Type B pancreatic cell (in vitro differentiated cells): Measurements from ENCODE around the gene MZB1. TPM values are rescaled to one million over a fixed set of nuclear protein-coding genes. Genes with fewer than 3 reads are reported as not detected.

Experiments
- DNase-seq: peaks from one replicate; pipeline ENCODE4 v3.0.0; 2021; ENCODE audit warnings: mixed read lengths; ENCODE audit not compliant: unreplicated experiment; ENCODE audit errors: extremely low spot score
- H3K27ac Mint-ChIP-seq: 2 replicates; pipeline ENCODE4 v1.8.0; 2021; ENCODE audit warnings: mild to moderate bottlenecking, mixed read lengths
- H3K27me3 Mint-ChIP-seq: 2 replicates; pipeline ENCODE4 v1.8.0; 2021; ENCODE audit warnings: mixed read lengths
- H3K36me3 Mint-ChIP-seq: 2 replicates; pipeline ENCODE4 v1.8.0; 2021; ENCODE audit warnings: mixed read lengths
- H3K4me1 Mint-ChIP-seq: one replicate; pipeline ENCODE4 v1.8.0; 2021; ENCODE audit warnings: mixed read lengths; ENCODE audit not compliant: unreplicated experiment
- H3K4me3 Mint-ChIP-seq: 2 replicates; pipeline ENCODE4 v1.8.0; 2021; ENCODE audit warnings: mild to moderate bottlenecking, mixed read lengths
- H3K9me3 Mint-ChIP-seq: 2 replicates; pipeline ENCODE4 v1.8.0; 2021; ENCODE audit warnings: mixed read lengths
- total RNA-seq: library from RNA; stranded (reverse); gene quantifications from 2 replicates; pipeline ENCODE4 v1.2.1, GENCODE V29; 2021; ENCODE audit warnings: low replicate concordance
- TF ChIP-seq, protein P1 (sequence below): fragments of 200-600 bp; sonication (generic); conservative IDR thresholded peaks from 2 replicates; pipeline ENCODE4 v1.5.0; 2021; ENCODE audit warnings: antibody characterized with exemption, mild to moderate bottlenecking

The MZB1 gene
- total RNA-seq, 1 donor from 2014 or later = 0.22 TPM

DNA sequence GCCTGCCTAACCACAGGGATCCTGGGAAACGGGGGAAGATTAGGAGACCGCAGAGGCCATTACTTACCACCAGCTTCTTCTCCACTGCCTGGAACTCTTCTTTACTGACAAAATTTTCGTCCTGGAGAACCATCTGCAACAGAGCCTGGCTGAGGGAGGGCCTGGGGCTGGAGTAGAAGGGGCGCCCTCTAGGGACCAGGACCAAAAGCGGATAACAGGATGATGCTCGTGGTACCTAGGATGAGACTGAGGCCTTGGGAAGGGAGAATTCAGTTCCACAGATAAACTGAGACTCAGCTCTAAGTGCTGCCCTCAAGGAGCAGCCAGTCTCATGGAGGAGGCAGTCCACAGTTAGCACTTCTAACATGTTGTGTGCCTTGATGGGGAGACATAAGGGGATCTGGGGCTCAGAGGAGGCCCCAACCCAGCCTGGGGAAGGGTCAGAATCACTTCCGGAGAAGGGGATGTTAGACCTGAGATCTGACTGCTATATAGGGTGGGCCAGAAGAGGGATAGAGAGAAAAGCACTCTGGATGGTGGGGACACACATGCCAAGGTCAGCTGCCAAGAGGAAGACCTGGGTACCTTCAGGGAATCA, 12.9 kb upstream of the MZB1 start:
- Mint-ChIP-seq H3K4me3 (peak overlapping the region; percentile 98), H3K27ac (peak overlapping the region; percentile 99), H3K27me3 (no peaks in the 10 kb centered on the region), H3K9me3 (no peaks in the 10 kb centered on the region), H3K36me3 (peaks cover 3% of the 10 kb centered on the region), H3K4me1 (peaks cover 25% of the 10 kb centered on the region)
- TF ChIP-seq, protein P1, sequence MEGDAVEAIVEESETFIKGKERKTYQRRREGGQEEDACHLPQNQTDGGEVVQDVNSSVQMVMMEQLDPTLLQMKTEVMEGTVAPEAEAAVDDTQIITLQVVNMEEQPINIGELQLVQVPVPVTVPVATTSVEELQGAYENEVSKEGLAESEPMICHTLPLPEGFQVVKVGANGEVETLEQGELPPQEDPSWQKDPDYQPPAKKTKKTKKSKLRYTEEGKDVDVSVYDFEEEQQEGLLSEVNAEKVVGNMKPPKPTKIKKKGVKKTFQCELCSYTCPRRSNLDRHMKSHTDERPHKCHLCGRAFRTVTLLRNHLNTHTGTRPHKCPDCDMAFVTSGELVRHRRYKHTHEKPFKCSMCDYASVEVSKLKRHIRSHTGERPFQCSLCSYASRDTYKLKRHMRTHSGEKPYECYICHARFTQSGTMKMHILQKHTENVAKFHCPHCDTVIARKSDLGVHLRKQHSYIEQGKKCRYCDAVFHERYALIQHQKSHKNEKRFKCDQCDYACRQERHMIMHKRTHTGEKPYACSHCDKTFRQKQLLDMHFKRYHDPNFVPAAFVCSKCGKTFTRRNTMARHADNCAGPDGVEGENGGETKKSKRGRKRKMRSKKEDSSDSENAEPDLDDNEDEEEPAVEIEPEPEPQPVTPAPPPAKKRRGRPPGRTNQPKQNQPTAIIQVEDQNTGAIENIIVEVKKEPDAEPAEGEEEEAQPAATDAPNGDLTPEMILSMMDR = peak; percentile 61
- DNase-seq = no peak

DNA sequence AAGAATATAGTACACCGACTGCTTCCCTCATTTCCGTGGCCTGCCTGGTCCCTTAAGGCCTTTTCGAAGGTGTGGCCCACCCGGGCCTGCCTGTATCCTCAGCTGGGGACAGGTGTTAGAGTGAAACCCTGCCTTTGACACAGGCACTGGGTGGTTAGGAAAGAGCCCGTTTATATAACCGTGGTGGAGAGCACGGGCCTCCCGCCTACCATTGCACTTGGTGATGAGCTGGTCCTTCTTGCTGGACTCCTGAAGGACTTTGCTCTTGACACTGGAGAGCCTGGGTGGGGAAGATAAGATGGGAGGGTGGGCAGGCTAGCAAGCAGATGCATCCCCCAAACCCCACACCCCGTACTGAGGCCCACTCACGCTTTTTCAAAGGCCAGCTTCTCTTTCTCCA, 11.8 kb upstream of the MZB1 start:
- TF ChIP-seq, protein P1 = no peak
- Mint-ChIP-seq H3K9me3 (no peaks in the 10 kb centered on the region), H3K27ac (no peak overlapping the region), H3K36me3 (peaks cover 4% of the 10 kb centered on the region), H3K4me1 (peaks cover 22% of the 10 kb centered on the region), H3K27me3 (peaks cover 8% of the 10 kb centered on the region), H3K4me3 (no peak overlapping the region)
- no peak for DNase-seq

DNA sequence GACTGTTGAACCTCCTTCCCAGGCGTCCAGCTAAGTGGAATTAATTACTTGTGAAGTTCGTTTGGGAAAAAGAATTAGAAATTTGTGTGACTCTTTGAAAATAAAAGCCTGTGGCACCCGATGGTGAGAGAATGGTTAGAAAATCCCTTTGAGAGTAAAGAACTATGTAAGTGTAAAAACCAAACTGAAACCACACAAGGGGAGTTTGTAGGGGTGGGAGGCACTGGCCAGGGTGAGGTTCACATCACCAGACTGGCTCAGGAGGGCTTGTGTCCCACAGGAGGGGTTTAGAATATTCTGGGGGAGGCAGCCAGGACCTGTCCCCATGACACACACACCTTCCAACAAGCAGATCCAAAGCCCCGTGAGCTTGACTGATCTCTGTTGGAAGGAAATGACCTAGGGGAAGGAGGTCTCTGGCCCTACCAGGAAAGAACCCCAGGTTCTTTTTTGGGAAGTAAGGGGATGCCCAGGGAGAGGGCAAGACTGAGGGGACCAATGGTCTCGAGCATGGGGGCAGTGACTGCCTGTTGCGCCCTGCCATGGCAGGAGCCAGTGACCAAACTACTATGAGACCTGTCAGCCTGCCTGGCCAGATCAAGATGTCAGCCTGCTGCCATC, 9.9 kb upstream of the MZB1 start:
- no peak for DNase-seq
- H3K4me3 Mint-ChIP-seq = no peak overlapping the region
- no peak overlapping the region for H3K27ac Mint-ChIP-seq
- TF ChIP-seq, protein P1 = no peak
- H3K4me1 Mint-ChIP-seq = peaks cover 21% of the 10 kb centered on the region
- H3K27me3 Mint-ChIP-seq = peaks cover 24% of the 10 kb centered on the region
- H3K9me3 Mint-ChIP-seq = no peaks in the 10 kb centered on the region
- H3K36me3 Mint-ChIP-seq = peaks cover 4% of the 10 kb centered on the region

DNA sequence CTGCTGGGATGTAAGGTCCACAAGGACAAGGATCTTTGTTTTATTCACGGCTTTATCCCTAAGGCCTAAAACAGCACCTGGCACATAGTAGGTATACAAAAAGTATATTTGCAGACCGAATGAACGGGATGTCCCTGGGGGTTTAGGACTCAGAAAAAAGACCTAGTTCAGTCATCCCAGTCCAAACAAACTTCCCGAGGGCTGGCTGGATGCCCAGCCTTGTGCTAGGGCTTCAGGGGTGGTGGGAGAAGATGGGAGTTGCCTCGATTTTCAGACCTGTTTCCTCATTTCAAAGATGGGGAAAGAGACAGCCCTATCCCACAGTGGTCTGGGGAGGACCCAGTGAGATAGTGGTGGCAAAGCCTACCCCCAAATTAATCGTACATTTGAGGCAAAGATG, 8.2 kb upstream of the MZB1 start:
- peaks cover 5% of the 10 kb centered on the region for H3K4me1 Mint-ChIP-seq
- H3K27me3 Mint-ChIP-seq = peaks cover 33% of the 10 kb centered on the region
- H3K4me3 Mint-ChIP-seq = no peak overlapping the region
- DNase-seq = no peak
- H3K9me3 Mint-ChIP-seq = no peaks in the 10 kb centered on the region
- no peak overlapping the region for H3K27ac Mint-ChIP-seq
- TF ChIP-seq, protein P1 = no peak
- H3K36me3 Mint-ChIP-seq = peaks cover 4% of the 10 kb centered on the region

DNA sequence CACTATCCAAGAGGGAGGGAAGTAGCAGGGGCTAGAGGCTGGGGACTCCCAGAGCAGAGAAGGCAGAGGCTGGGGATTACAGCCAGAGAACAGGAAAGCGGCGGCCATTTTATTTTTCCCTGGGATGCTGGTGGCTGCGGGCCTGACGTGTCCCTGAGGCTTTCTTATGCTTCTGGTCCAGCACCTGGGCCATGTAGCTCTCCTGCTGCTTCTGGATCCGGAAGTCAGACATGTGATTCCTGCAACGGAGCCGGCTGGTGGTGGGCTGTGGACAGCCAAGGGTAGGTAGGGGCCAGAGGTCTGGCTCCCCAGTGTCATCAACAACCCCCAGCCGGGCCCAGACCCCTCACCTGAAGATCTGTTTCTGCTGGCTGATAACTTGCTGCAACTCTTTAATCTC, 7.0 kb upstream of the MZB1 start:
- DNase-seq = no peak
- Mint-ChIP-seq H3K36me3 (peaks cover 4% of the 10 kb centered on the region), H3K4me3 (no peak overlapping the region), H3K27me3 (peaks cover 40% of the 10 kb centered on the region), H3K9me3 (no peaks in the 10 kb centered on the region), H3K27ac (no peak overlapping the region), H3K4me1 (peaks cover 2% of the 10 kb centered on the region)
- TF ChIP-seq, protein P1 = no peak
